OCI-LY3 (cell line): Measurements from ENCODE around the gene FASTKD1.
A peak's percentile ranks its signal among the peaks of the same experiment; 100 is the strongest.
"Not testable (repeated sequence)": the region's sequence is repeated elsewhere in the genome, so short reads cannot be mapped to it uniquely, and the experiment has no call there.

Experiments
- H2AFZ ChIP-seq: fragments of 200-600, 300-600 bp; shearing (Covaris generic); 2 replicates; pipeline ENCODE4 v1.6.0; 2014; ENCODE audit warnings: antibody characterized with exemption, low read depth, low read length
- H3K27ac ChIP-seq: fragments of 200-600, 300-600 bp; sonication (generic); 2 replicates; pipeline ENCODE4 v1.5.1; 2014; ENCODE audit warnings: mild to moderate bottlenecking, low read length, moderate library complexity, mixed read lengths
- H3K27me3 ChIP-seq: fragments of 200-600, 300-600 bp; sonication (generic); 2 replicates; pipeline ENCODE4 v1.6.1; 2014; ENCODE audit warnings: low read depth, low read length, mixed read lengths
- H3K36me3 ChIP-seq: fragments of 200-600, 300-600 bp; sonication (generic); replicated peaks from 2 replicates; pipeline ENCODE3; 2014; ENCODE audit warnings: low read depth, low read length, mixed read lengths
- H3K4me1 ChIP-seq: fragments of 300-600, 200-600 bp; sonication (generic); 2 replicates; pipeline ENCODE4 v1.6.1; 2014; ENCODE audit warnings: low read length, mixed read lengths
- H3K4me2 ChIP-seq: fragments of 200-600, 300-600 bp; sonication (generic); 2 replicates; pipeline ENCODE4 v1.6.1; 2014; ENCODE audit warnings: low read length, mixed read lengths
- H3K4me3 ChIP-seq: fragments of 300-600, 200-600 bp; sonication (generic); 2 replicates; pipeline ENCODE4 v1.5.1; 2014; ENCODE audit warnings: antibody characterized with exemption, mild to moderate bottlenecking, low read length, moderate library complexity
- H3K79me2 ChIP-seq: fragments of 300-600, 200-600 bp; shearing (Covaris generic); 2 replicates; pipeline ENCODE4 v1.6.1; 2014; ENCODE audit warnings: mild to moderate bottlenecking, low read length, mixed read lengths
- H3K9ac ChIP-seq: fragments of 300-600, 200-600 bp; shearing (Covaris generic); 2 replicates; pipeline ENCODE4 v1.6.0; 2014; ENCODE audit warnings: mild to moderate bottlenecking, low read length, moderate library complexity
- H3K9me3 ChIP-seq: fragments of 200-600, 300-600 bp; shearing (Covaris generic); 2 replicates; pipeline ENCODE4 v1.6.1; 2014; ENCODE audit warnings: low read length, mixed read lengths; ENCODE audit not compliant: insufficient read depth
- H4K20me1 ChIP-seq: fragments of 200-600, 300-600 bp; sonication (generic); 2 replicates; pipeline ENCODE4 v1.6.1; 2016; ENCODE audit warnings: low read length, mixed read lengths; ENCODE audit not compliant: insufficient read depth
- CTCF ChIP-seq: fragments of 200-600, 300-600 bp; sonication (generic); IDR thresholded peaks from 2 replicates; pipeline ENCODE4 v1.5.1; 2014; ENCODE audit warnings: antibody characterized with exemption, low read length, low read depth
- EZH2phosphoT487 ChIP-seq: fragments of 200-600 bp; shearing (Covaris generic); IDR thresholded peaks from 2 replicates; pipeline ENCODE4 v1.6.1; 2018; ENCODE audit warnings: antibody characterized with exemption, mixed run types, low read depth

Gene FASTKD1

DNA sequence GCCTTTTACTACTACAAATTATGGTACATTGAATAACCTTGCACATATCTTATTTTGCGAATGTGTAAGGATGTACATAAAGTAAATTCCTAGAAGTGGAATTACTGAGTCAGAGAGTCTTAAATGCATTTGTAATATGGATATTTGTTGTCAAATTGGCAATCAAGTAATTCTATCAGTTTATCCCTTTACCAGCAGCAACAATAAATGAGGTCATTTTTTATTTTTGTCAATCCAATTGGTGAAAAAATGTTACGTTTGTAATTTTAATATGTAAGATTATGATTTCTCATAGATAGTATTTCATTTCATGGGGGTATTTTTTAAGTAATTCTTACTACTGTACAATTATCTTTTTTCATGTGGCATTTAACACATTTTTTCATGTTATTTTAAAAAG, 25.3 kb upstream of the FASTKD1 start:
- Histone ChIP-seq H3K79me2 (peaks cover 98% of the 10 kb centered on the region), H3K9ac (no peak overlapping the region), H3K4me3 (no peak overlapping the region), H2AFZ (no peak overlapping the region), H3K4me2 (no peak overlapping the region), H3K9me3 (no peaks in the 10 kb centered on the region), H4K20me1 (peaks cover 24% of the 10 kb centered on the region), H3K4me1 (no peaks in the 10 kb centered on the region), H3K36me3 (peaks cover 2% of the 10 kb centered on the region), H3K27ac (no peak overlapping the region), H3K27me3 (no peaks in the 10 kb centered on the region)
- TF ChIP-seq EZH2phosphoT487, result no peak
- no peak for TF ChIP-seq CTCF

DNA sequence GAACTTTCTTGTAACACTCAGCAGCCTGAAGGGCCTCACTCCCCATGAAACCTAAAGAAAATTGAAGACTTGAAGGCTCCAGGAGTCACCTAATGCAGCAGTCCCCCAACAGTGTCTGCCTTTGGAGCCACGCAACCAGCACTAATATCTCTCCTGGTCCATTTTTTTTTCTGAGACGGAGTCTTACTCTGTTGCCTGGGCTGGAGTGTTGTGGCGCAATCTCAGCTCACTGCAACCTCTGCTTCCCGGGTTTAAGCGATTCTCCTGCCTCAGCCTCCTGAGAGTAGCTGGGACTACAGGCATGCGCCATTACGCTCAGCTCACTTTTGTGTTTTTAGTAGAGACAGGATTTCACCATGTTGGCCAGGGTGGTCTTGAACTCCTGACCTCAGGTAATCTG, 22.9 kb upstream of the FASTKD1 start:
- H3K9ac ChIP-seq, H3K9me3 ChIP-seq, H3K27me3 ChIP-seq, H3K4me2 ChIP-seq, H2AFZ ChIP-seq, H3K4me1 ChIP-seq, H3K4me3 ChIP-seq, H3K27ac ChIP-seq, H3K36me3 ChIP-seq: not testable (repeated sequence)
- H3K79me2 ChIP-seq, result peaks cover 99% of the 10 kb centered on the region
- H4K20me1 ChIP-seq, result peaks cover 23% of the 10 kb centered on the region

GRCh38 chr2:169590804-169591203, 17.1 kb upstream of the FASTKD1 start:
- Histone ChIP-seq H3K27me3 (no peaks in the 10 kb centered on the region), H2AFZ (no peak overlapping the region), H3K79me2 (peaks cover 100% of the 10 kb centered on the region), H3K27ac (no peak overlapping the region), H3K4me3 (no peak overlapping the region), H3K9ac (no peak overlapping the region), H3K9me3 (no peaks in the 10 kb centered on the region), H3K4me2 (no peak overlapping the region), H4K20me1 (peaks cover 31% of the 10 kb centered on the region), H3K4me1 (peaks cover 8% of the 10 kb centered on the region), H3K36me3 (peaks cover 13% of the 10 kb centered on the region)
- TF ChIP-seq CTCF (no peak), EZH2phosphoT487 (no peak)

- TF ChIP-seq CTCF (no peak), EZH2phosphoT487 (no peak)
- Histone ChIP-seq H3K79me2 (peaks cover 64% of the 10 kb centered on the region), H3K27ac (peak overlapping the region; percentile 89; the same call in 1 of the 2 replicates), H3K36me3 (peaks cover 13% of the 10 kb centered on the region), H4K20me1 (peaks cover 28% of the 10 kb centered on the region; the same call in 1 of the 2 replicates), H3K27me3 (no peaks in the 10 kb centered on the region), H3K4me2 (peak overlapping the region; percentile 86), H3K9ac (peak overlapping the region; percentile 89), H2AFZ (no peak overlapping the region), H3K4me1 (peaks cover 14% of the 10 kb centered on the region), H3K4me3 (peak overlapping the region; percentile 92), H3K9me3 (peaks cover 2% of the 10 kb centered on the region; the same call in 1 of the 2 replicates)
These were observed 12.0 kb upstream of the FASTKD1 start for GRCh38 chr2:169585673-169586072.
